SU-DHL-6 (cell line): ENCODE results near the gene NUDT3.

Source experiments
- H2AFZ ChIP-seq: fragments of 200-600 bp; sonication (generic); 2 replicates; pipeline ENCODE4 v1.6.1; 2014; ENCODE audit warnings: low read depth, mild to moderate bottlenecking, moderate library complexity, mixed read lengths, antibody characterized with exemption, low read length; ENCODE audit not compliant: severe bottlenecking
- H3F3A ChIP-seq: fragments of 200-600 bp; shearing (Covaris generic); 2 replicates; pipeline ENCODE4 v1.6.0; 2016; ENCODE audit warnings: antibody characterized with exemption, mild to moderate bottlenecking; ENCODE audit not compliant: insufficient read depth
- H3K27ac ChIP-seq: fragments of 200-600 bp; sonication (generic); 2 replicates; pipeline ENCODE4 v1.5.1; 2016; ENCODE audit warnings: low read depth, mild to moderate bottlenecking, low read length, moderate library complexity, mixed read lengths
- H3K27me3 ChIP-seq: fragments of 200-600 bp; sonication (generic), shearing (Covaris generic); 2 replicates; pipeline ENCODE4 v1.6.0; 2014; ENCODE audit warnings: mild to moderate bottlenecking, low read length
- H3K36me3 ChIP-seq: fragments of 200-600 bp; sonication (generic); 2 replicates; pipeline ENCODE4 v1.6.1; 2014; ENCODE audit warnings: mild to moderate bottlenecking, low read length, mixed read lengths
- H3K4me2 ChIP-seq: fragments of 300-600, 200-600 bp; shearing (Covaris generic), sonication (generic); 2 replicates; pipeline ENCODE4 v1.6.0; 2014; ENCODE audit warnings: low read length, low read depth, mild to moderate bottlenecking; ENCODE audit not compliant: poor library complexity, severe bottlenecking
- H3K4me3 ChIP-seq: fragments of 200-600 bp; sonication (generic); 2 replicates; pipeline ENCODE4 v1.5.1; 2014; ENCODE audit warnings: antibody characterized with exemption, low read length, mild to moderate bottlenecking, mixed read lengths; ENCODE audit not compliant: insufficient read depth, poor library complexity, severe bottlenecking
- H3K79me2 ChIP-seq: fragments of 200-600 bp; sonication (generic); 2 replicates; pipeline ENCODE4 v1.6.1; 2014; ENCODE audit warnings: mild to moderate bottlenecking, low read length, moderate library complexity; ENCODE audit not compliant: insufficient read depth
- H3K9ac ChIP-seq: fragments of 200-600 bp; sonication (generic); 2 replicates; pipeline ENCODE4 v1.7.0; 2014; ENCODE audit warnings: mild to moderate bottlenecking, low read length
- H3K9me2 ChIP-seq: fragments of 200-600 bp; sonication (generic); replicated peaks from 2 replicates; pipeline ENCODE4 v1.6.1; 2014; ENCODE audit warnings: low read length; ENCODE audit not compliant: insufficient read depth
- H3K9me3 ChIP-seq: fragments of 200-600 bp; sonication (generic); 2 replicates; pipeline ENCODE4 v1.6.1; 2014; ENCODE audit warnings: low read length, mixed read lengths; ENCODE audit not compliant: insufficient read depth
- H4K20me1 ChIP-seq: fragments of 200-600 bp; sonication (generic); 2 replicates; pipeline ENCODE4 v1.6.1; 2014; ENCODE audit warnings: low read depth, mild to moderate bottlenecking, antibody characterized with exemption, low read length, moderate library complexity, mixed read lengths
- CTCF ChIP-seq: fragments of 200-600 bp; sonication (generic); IDR thresholded peaks from one replicate; pipeline ENCODE4 v1.5.1; 2017; ENCODE audit warnings: antibody characterized with exemption, mild to moderate bottlenecking, low read length, moderate library complexity; ENCODE audit not compliant: insufficient read depth, poor library complexity, severe bottlenecking
- EZH2phosphoT487 ChIP-seq: fragments of 200-600 bp; sonication (generic), shearing (Covaris generic); conservative IDR thresholded peaks from 2 replicates; pipeline ENCODE4 v1.6.1; 2018; ENCODE audit warnings: mild to moderate bottlenecking, antibody characterized with exemption, low read length, moderate library complexity, mixed read lengths

NUDT3 gene

GRCh38 chr6:34241351-34242215, 150.9 kb downstream of the NUDT3 start:
- Histone ChIP-seq H4K20me1 (peaks cover 25% of the 10 kb centered on the region), H3K9me2 (no peaks in the 10 kb centered on the region), H3F3A (peaks cover 75% of the 10 kb centered on the region), H3K27ac (no peak overlapping the region), H3K9ac (no peak overlapping the region), H3K79me2 (peaks cover 54% of the 10 kb centered on the region), H3K4me3 (no peak overlapping the region), H3K36me3 (peaks cover 28% of the 10 kb centered on the region), H2AFZ (no peak overlapping the region), H3K9me3 (no peaks in the 10 kb centered on the region), H3K27me3 (no peaks in the 10 kb centered on the region), H3K4me2 (no peak overlapping the region)
- TF ChIP-seq CTCF (no peak), EZH2phosphoT487 (no peak)

- H3K4me2 ChIP-seq = no peak overlapping the region
- H4K20me1 ChIP-seq = peaks cover 25% of the 10 kb centered on the region
- peaks cover 54% of the 10 kb centered on the region for H3K79me2 ChIP-seq
- H2AFZ ChIP-seq = no peak overlapping the region
- no peaks in the 10 kb centered on the region for H3K27me3 ChIP-seq
- peaks cover 28% of the 10 kb centered on the region for H3K36me3 ChIP-seq
- H3K9me3 ChIP-seq = no peaks in the 10 kb centered on the region
- H3K27ac ChIP-seq = no peak overlapping the region
- no peak for TF ChIP-seq CTCF
- TF ChIP-seq EZH2phosphoT487 = no peak
- no peak overlapping the region for H3K4me3 ChIP-seq
- peaks cover 65% of the 10 kb centered on the region for H3F3A ChIP-seq
- peak overlapping the region; percentile 100; the same call in 1 of the 2 replicates for H3K9ac ChIP-seq
- no peaks in the 10 kb centered on the region for H3K9me2 ChIP-seq
Observed at GRCh38 chr6:34240329-34241248, 151.9 kb downstream of the NUDT3 start.

GRCh38 chr6:34239893-34240292, 152.6 kb downstream of the NUDT3 start:
- peak overlapping the region; percentile 84 for H3K4me2 ChIP-seq
- H3K27me3 ChIP-seq = no peaks in the 10 kb centered on the region
- H2AFZ ChIP-seq = no peak overlapping the region
- H3F3A ChIP-seq = peaks cover 62% of the 10 kb centered on the region
- no peaks in the 10 kb centered on the region for H3K9me3 ChIP-seq
- peaks cover 54% of the 10 kb centered on the region for H3K79me2 ChIP-seq
- H3K36me3 ChIP-seq = peaks cover 28% of the 10 kb centered on the region
- peak overlapping the region; percentile 94 for H3K27ac ChIP-seq
- H4K20me1 ChIP-seq = peaks cover 25% of the 10 kb centered on the region
- no peak overlapping the region for H3K4me3 ChIP-seq
- no peaks in the 10 kb centered on the region for H3K9me2 ChIP-seq
- H3K9ac ChIP-seq = peak overlapping the region; percentile 100
- TF ChIP-seq EZH2phosphoT487 = no peak
- no peak for TF ChIP-seq CTCF
